Muscle of leg (tissue), 11 donors: ENCODE data around the gene RNU6-1. TPM values are rescaled to one million over a fixed set of nuclear protein-coding genes. Genes with fewer than 3 reads are reported as not detected.

ENCODE experiments used
- DNase-seq: peaks from one replicate; pipeline ENCODE4 v3.0.0; 2013
- H3K27ac ChIP-seq: one replicate; pipeline ENCODE4 v1.5.1; 2013; ENCODE audit warnings: mild to moderate bottlenecking, low read length, control low read depth
- H3K27me3 ChIP-seq: one replicate; pipeline ENCODE4 v1.6.1; 2013; ENCODE audit warnings: low read length; ENCODE audit not compliant: control insufficient read depth, insufficient read depth
- H3K36me3 ChIP-seq: one replicate; pipeline ENCODE4 v1.6.1; 2013; ENCODE audit warnings: low read length; ENCODE audit not compliant: control insufficient read depth, insufficient read depth
- H3K4me1 ChIP-seq: one replicate; pipeline ENCODE4 v1.6.1; 2013; ENCODE audit warnings: low read length; ENCODE audit not compliant: control insufficient read depth, insufficient read depth
- H3K4me3 ChIP-seq: one replicate; pipeline ENCODE4 v1.5.1; 2013; ENCODE audit warnings: low read length, control low read depth
- H3K9me3 ChIP-seq: replicated peaks from 2 replicates; pipeline ENCODE4 v1.6.1; 2013; ENCODE audit warnings: low read depth, low read length; ENCODE audit not compliant: control insufficient read depth
- WGBS: methylation state at CpG from one replicate; pipeline ENCODE4 v1.1.5; 2013; ENCODE audit warnings: missing lambda C conversion rate; ENCODE audit not compliant: insufficient coverage; 5-methylcytosine and 5-hydroxymethylcytosine counted together
- polyA plus RNA-seq, 8 donors: library from polyadenylated mRNA; unstranded; fragments of 120-200 nt; gene quantifications; one replicate each; pipeline versions ENCODE4 v1.2.1 to v1.2.3, GENCODE V29; 2013; ENCODE audit warnings: inconsistent platforms in 1 of 8, low replicate concordance in 1 of 8; ENCODE audit not compliant: insufficient read length in 8 of 8, insufficient read depth in 1 of 8
- total RNA-seq: library from RNA; stranded (reverse); fragments of 120-200 nt; gene quantifications from one replicate; pipeline ENCODE4 v1.2.4, GENCODE V29; 2013

Gene RNU6-1
- total and polyA plus RNA-seq, 9 donors, result not detected

- Histone ChIP-seq H3K4me1 (peaks cover 11% of the 10 kb centered on the region), H3K27ac (no peak overlapping the region), H3K9me3 (no peaks in the 10 kb centered on the region), H3K27me3 (no peaks in the 10 kb centered on the region), H3K36me3 (no peaks in the 10 kb centered on the region), H3K4me3 (no peak overlapping the region)
- no CpG with 5 or more reads among the region's 11 CpGs for WGBS
- DNase-seq, result peak; percentile 54
Observed at GRCh38 chr15:67879440-67880129, 39.7 kb upstream of the RNU6-1 start.

- no peak for DNase-seq
- Histone ChIP-seq H3K9me3 (no peaks in the 10 kb centered on the region), H3K27me3 (no peaks in the 10 kb centered on the region), H3K36me3 (no peaks in the 10 kb centered on the region), H3K4me3 (no peak overlapping the region), H3K27ac (no peak overlapping the region), H3K4me1 (peaks cover 4% of the 10 kb centered on the region)
- WGBS, result 78% methylated on average over 2 of the region's 2 CpGs
Observed at GRCh38 chr15:67878712-67879206, 38.9 kb upstream of the RNU6-1 start.

- H3K27me3 ChIP-seq, result no peaks in the 10 kb centered on the region
- no peak overlapping the region for H3K4me3 ChIP-seq
- no peaks in the 10 kb centered on the region for H3K4me1 ChIP-seq
- DNase-seq, result no peak
- no peaks in the 10 kb centered on the region for H3K36me3 ChIP-seq
- no peaks in the 10 kb centered on the region for H3K9me3 ChIP-seq
- 100% methylated on average over 2 of the region's 3 CpGs for WGBS
- H3K27ac ChIP-seq, result no peak overlapping the region
Observed at GRCh38 chr15:67873777-67874176, 33.9 kb upstream of the RNU6-1 start.

- Histone ChIP-seq H3K27ac (no peak overlapping the region), H3K9me3 (no peaks in the 10 kb centered on the region), H3K27me3 (peaks cover 2% of the 10 kb centered on the region), H3K36me3 (no peaks in the 10 kb centered on the region), H3K4me3 (no peak overlapping the region), H3K4me1 (no peaks in the 10 kb centered on the region)
- DNase-seq, result no peak
Observed at GRCh38 chr15:67870868-67871408, 31.1 kb upstream of the RNU6-1 start.

GRCh38 chr15:67869701-67870100 lies 29.9 kb upstream of the RNU6-1 start:
- 97% methylated on average over 3 of the region's 3 CpGs for WGBS
- no peak for DNase-seq
- Histone ChIP-seq H3K4me3 (no peak overlapping the region), H3K27ac (no peak overlapping the region), H3K4me1 (no peaks in the 10 kb centered on the region), H3K9me3 (no peaks in the 10 kb centered on the region), H3K36me3 (no peaks in the 10 kb centered on the region), H3K27me3 (peaks cover 4% of the 10 kb centered on the region)

- WGBS, result 49% methylated on average over 3 of the region's 4 CpGs
- peaks cover 6% of the 10 kb centered on the region for H3K4me1 ChIP-seq
- H3K36me3 ChIP-seq, result no peaks in the 10 kb centered on the region
- no peak for DNase-seq
- H3K27me3 ChIP-seq, result peaks cover 6% of the 10 kb centered on the region
- H3K9me3 ChIP-seq, result no peaks in the 10 kb centered on the region
- H3K4me3 ChIP-seq, result no peak overlapping the region
- H3K27ac ChIP-seq, result no peak overlapping the region
Observed at GRCh38 chr15:67865766-67866165, 25.9 kb upstream of the RNU6-1 start.

GRCh38 chr15:67865331-67865730 lies 25.5 kb upstream of the RNU6-1 start:
- Histone ChIP-seq H3K27ac (no peak overlapping the region), H3K4me1 (peaks cover 6% of the 10 kb centered on the region), H3K9me3 (no peaks in the 10 kb centered on the region), H3K27me3 (peaks cover 6% of the 10 kb centered on the region), H3K4me3 (no peak overlapping the region), H3K36me3 (no peaks in the 10 kb centered on the region)
- no peak for DNase-seq
- WGBS, result no CpG with 5 or more reads among the region's 3 CpGs

GRCh38 chr15:67863442-67863987 lies 23.7 kb upstream of the RNU6-1 start:
- Histone ChIP-seq H3K4me1 (peaks cover 6% of the 10 kb centered on the region), H3K9me3 (no peaks in the 10 kb centered on the region), H3K27ac (no peak overlapping the region), H3K27me3 (peaks cover 6% of the 10 kb centered on the region), H3K36me3 (no peaks in the 10 kb centered on the region), H3K4me3 (peak overlapping the region; percentile 37)
- WGBS, result under 1% methylated on average over 35 of the region's 41 CpGs
- peak; percentile 86 for DNase-seq

- no peak overlapping the region for H3K27ac ChIP-seq
Observed at GRCh38 chr15:67862750-67863441, 23.1 kb upstream of the RNU6-1 start.

GRCh38 chr15:67861983-67862382 lies 22.1 kb upstream of the RNU6-1 start:
- Histone ChIP-seq H3K4me3 (no peak overlapping the region), H3K27me3 (peaks cover 6% of the 10 kb centered on the region), H3K27ac (no peak overlapping the region), H3K36me3 (no peaks in the 10 kb centered on the region), H3K4me1 (peaks cover 6% of the 10 kb centered on the region), H3K9me3 (no peaks in the 10 kb centered on the region)
- DNase-seq, result no peak
- 90% methylated on average over 2 of the region's 3 CpGs for WGBS

More at GRCh38 chr15:67862750-67863441, 23.1 kb upstream of the RNU6-1 start:
- Histone ChIP-seq H3K27me3 (peaks cover 6% of the 10 kb centered on the region), H3K4me3 (peak overlapping the region; percentile 37), H3K9me3 (no peaks in the 10 kb centered on the region), H3K36me3 (no peaks in the 10 kb centered on the region), H3K4me1 (peaks cover 6% of the 10 kb centered on the region)
- DNase-seq, result no peak
- WGBS, result 39% methylated on average over 11 of the region's 16 CpGs
